PC-3 (cell line): ENCODE data around the gene KIAA0040. TPM values are rescaled to one million over a fixed set of nuclear protein-coding genes. Genes with fewer than 3 reads are reported as not detected.

Experiments
- ATAC-seq: fragments of 200-7000 bp; cut with Tn5 transposase; 2 replicates; pipeline ENCODE4 v1.9.1; 2020; ENCODE audit warnings: mild to moderate bottlenecking, moderate library complexity
- BruUV-seq: library from RNA; stranded (reverse); fragments of 400-500 nt; replicated peaks from 2 replicates; lab custom pipeline; 2021; lab: Mats Ljungman, UMichigan
- CTCF ChIA-PET: fragments of 300-600 bp; sonication (Branson Sonifier 250); formaldehyde crosslinking; loops from one replicate; lab custom pipeline; 2022; ENCODE audit warnings: antibody characterized with exemption; lab: Charles Lee
- POLR2A ChIA-PET: fragments of 300-600 bp; sonication (Branson Sonifier 250); formaldehyde crosslinking; loops from one replicate; lab custom pipeline; 2022; ENCODE audit warnings: antibody characterized with exemption; ENCODE audit not compliant: unreplicated experiment; lab: Charles Lee
- DNase-seq: peaks from one replicate; pipeline ENCODE4 v3.0.0-alpha.2; 2015
- H2AFZ ChIP-seq: fragments of 300-600 bp; sonication (generic); 2 replicates; pipeline ENCODE4 v1.6.0; 2016; ENCODE audit warnings: antibody characterized with exemption, low read length
- H3F3A ChIP-seq: fragments of 300-600 bp; sonication (generic); one replicate; pipeline ENCODE4 v1.6.0; 2017; ENCODE audit warnings: antibody characterized with exemption, low read length, control low read depth, mild to moderate bottlenecking; ENCODE audit not compliant: unreplicated experiment
- H3K27ac ChIP-seq: fragments of 300-600 bp; sonication (generic); 2 replicates; pipeline ENCODE4 v1.5.1; 2016; ENCODE audit warnings: mild to moderate bottlenecking, low read length
- H3K27me3 ChIP-seq: fragments of 300-600 bp; sonication (generic); 2 replicates; pipeline ENCODE4 v1.6.1; 2016; ENCODE audit warnings: low read length, mixed read lengths
- H3K36me3 ChIP-seq: fragments of 300-600 bp; sonication (generic); 2 replicates; pipeline ENCODE4 v1.6.1; 2016; ENCODE audit warnings: low read depth, mixed run types, low read length, mixed read lengths
- H3K4me1 ChIP-seq: fragments of 300-600 bp; sonication (generic); 2 replicates; pipeline ENCODE4 v1.5.1; 2016; ENCODE audit warnings: low read length; ENCODE audit not compliant: insufficient read depth
- H3K4me2 ChIP-seq: fragments of 300-600 bp; sonication (generic); 2 replicates; pipeline ENCODE4 v1.6.0; 2016; ENCODE audit warnings: low read length
- H3K4me3 ChIP-seq: fragments of 300-600 bp; sonication (generic); 2 replicates; pipeline ENCODE4 v1.5.1; 2016; ENCODE audit warnings: mild to moderate bottlenecking, low read length, mixed read lengths
- H3K79me2 ChIP-seq: fragments of 300-600 bp; sonication (generic); 2 replicates; pipeline ENCODE4 v1.6.1; 2017; ENCODE audit warnings: low read length, mixed read lengths
- H3K9ac ChIP-seq: fragments of 300-600 bp; sonication (generic); 2 replicates; pipeline ENCODE4 v1.6.0; 2016; ENCODE audit warnings: mild to moderate bottlenecking, low read length
- H3K9me2 ChIP-seq: fragments of 300-600 bp; sonication (generic); replicated peaks from 2 replicates; pipeline ENCODE4 v1.6.1; 2016; ENCODE audit warnings: mixed run types, low read length, mixed read lengths
- H3K9me3 ChIP-seq: fragments of 300-600 bp; sonication (generic); 2 replicates; pipeline ENCODE4 v1.6.1; 2016; ENCODE audit warnings: low read length, mixed read lengths
- H4K20me1 ChIP-seq: fragments of 300-600 bp; sonication (generic); 2 replicates; pipeline ENCODE4 v1.6.1; 2016; ENCODE audit warnings: low read length, mixed read lengths
- EZH2 ChIP-seq: fragments of 300-600 bp; sonication (generic); IDR thresholded peaks from one replicate; pipeline ENCODE4 v1.6.1; 2017; ENCODE audit warnings: antibody characterized with exemption, mild to moderate bottlenecking, low read length; ENCODE audit not compliant: unreplicated experiment
- EZH2phosphoT487 ChIP-seq: fragments of 300-600 bp; sonication (generic); IDR thresholded peaks from 2 replicates; pipeline ENCODE4 v1.6.1; 2018; ENCODE audit warnings: mild to moderate bottlenecking, antibody characterized with exemption, low read length, borderline replicate concordance
- intact Hi-C: fragments of 100-400 bp; cut with micrococcal nuclease; formaldehyde crosslinking; loops from 2 replicates; pipeline ENCODE4 v1.9.0; 2023
- total RNA-seq: library from RNA; depleted of rRNA; stranded (reverse); fragments of >200 nt; gene quantifications from 2 replicates; pipeline ENCODE4 v1.2.3, GENCODE V29; 2014
- TF ChIP-seq, protein P1 (sequence below): fragments of 300-600 bp; sonication (generic); conservative IDR thresholded peaks from 2 replicates; pipeline ENCODE4 v1.5.1; 2017; ENCODE audit warnings: antibody characterized with exemption, low read depth, mild to moderate bottlenecking, low read length

Gene KIAA0040
- total RNA-seq, 1 experiment from 2014 or later: 17.8 TPM

DNA sequence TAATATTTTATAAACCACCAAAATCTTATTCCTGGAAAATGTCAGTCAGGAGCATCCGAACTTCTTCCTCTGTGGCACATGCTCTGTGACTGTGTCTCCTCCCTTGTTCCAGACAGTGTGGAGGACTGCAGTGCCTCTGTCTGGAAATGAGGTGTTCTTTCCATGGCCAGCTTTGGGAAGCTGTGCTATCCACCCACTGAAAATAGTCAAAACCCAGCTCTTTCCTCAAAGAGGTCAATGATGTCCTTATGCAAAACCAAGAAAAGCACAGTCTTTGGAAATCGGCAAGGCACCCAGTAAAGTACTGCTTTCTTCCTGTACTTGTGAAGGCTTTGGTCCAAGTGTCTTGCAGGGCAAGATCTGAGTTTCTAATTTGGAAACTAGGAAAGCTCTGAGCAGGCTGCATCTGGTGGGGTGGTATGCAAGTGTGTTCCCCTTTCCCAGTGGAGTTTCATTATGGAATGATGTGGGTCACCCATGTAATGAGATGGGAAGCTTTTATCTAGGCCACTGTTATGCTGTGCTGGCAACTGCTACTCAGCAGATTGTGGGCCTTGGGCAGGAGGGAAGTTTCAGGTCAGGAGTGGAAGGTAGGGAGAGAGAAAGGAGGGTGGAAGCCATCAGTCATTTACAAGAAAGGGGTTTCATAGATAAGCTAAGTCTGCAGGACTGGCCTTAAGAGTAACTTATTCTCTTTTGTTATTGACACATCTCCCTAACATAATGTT lies 6.0 kb downstream of the KIAA0040 start:
- no peak overlapping the region for H3K9ac ChIP-seq
- no peak for DNase-seq
- H4K20me1 ChIP-seq: peaks cover 14% of the 10 kb centered on the region; the same call in 1 of the 2 replicates
- no peaks in the 10 kb centered on the region for H3K36me3 ChIP-seq
- no peak for ATAC-seq
- POLR2A ChIA-PET: no interaction called here
- H3F3A ChIP-seq: no peaks in the 10 kb centered on the region
- H3K79me2 ChIP-seq: peaks cover 16% of the 10 kb centered on the region
- no TSS peak for BruUV-seq
- H3K27me3 ChIP-seq: no peaks in the 10 kb centered on the region
- no peaks in the 10 kb centered on the region for H3K9me2 ChIP-seq
- H3K4me2 ChIP-seq: no peak overlapping the region
- H3K9me3 ChIP-seq: no peaks in the 10 kb centered on the region
- H3K4me3 ChIP-seq: no peak overlapping the region
- no peak for TF ChIP-seq EZH2phosphoT487
- TF ChIP-seq, protein P1, sequence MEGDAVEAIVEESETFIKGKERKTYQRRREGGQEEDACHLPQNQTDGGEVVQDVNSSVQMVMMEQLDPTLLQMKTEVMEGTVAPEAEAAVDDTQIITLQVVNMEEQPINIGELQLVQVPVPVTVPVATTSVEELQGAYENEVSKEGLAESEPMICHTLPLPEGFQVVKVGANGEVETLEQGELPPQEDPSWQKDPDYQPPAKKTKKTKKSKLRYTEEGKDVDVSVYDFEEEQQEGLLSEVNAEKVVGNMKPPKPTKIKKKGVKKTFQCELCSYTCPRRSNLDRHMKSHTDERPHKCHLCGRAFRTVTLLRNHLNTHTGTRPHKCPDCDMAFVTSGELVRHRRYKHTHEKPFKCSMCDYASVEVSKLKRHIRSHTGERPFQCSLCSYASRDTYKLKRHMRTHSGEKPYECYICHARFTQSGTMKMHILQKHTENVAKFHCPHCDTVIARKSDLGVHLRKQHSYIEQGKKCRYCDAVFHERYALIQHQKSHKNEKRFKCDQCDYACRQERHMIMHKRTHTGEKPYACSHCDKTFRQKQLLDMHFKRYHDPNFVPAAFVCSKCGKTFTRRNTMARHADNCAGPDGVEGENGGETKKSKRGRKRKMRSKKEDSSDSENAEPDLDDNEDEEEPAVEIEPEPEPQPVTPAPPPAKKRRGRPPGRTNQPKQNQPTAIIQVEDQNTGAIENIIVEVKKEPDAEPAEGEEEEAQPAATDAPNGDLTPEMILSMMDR: no peak
- TF ChIP-seq EZH2: no peak
- peaks cover 13% of the 10 kb centered on the region for H3K4me1 ChIP-seq
- H2AFZ ChIP-seq: no peak overlapping the region
- intact Hi-C loops: no loop called here
- CTCF ChIA-PET: no interaction called here
- no peak overlapping the region for H3K27ac ChIP-seq

DNA sequence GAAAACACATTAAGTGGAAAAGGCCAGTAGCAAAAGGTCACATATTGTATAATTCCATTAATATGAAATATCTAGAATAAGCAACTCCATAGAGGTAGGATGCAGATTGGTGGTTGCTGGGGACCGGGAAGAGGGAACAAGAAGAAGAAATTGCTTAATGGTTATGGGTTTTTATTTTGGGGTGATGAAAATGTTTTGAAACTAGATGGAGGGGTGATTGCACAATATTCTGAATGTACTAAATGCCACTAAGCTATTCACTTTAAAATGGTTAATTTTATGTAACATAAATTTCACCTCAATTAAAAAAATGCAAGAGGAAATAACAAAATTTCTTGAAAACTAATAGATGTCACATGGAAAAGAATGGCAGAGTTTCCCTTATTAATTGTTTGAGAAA lies 6.7 kb downstream of the KIAA0040 start:
- ATAC-seq (no peak), DNase-seq (no peak)
- Histone ChIP-seq H3K4me1 (peaks cover 7% of the 10 kb centered on the region), H3K9me2 (no peaks in the 10 kb centered on the region), H3K4me3 (no peak overlapping the region), H3K9ac (no peak overlapping the region), H3K79me2 (peaks cover 9% of the 10 kb centered on the region), H4K20me1 (peaks cover 7% of the 10 kb centered on the region; the same call in 1 of the 2 replicates), H3K36me3 (no peaks in the 10 kb centered on the region), H3K9me3 (no peaks in the 10 kb centered on the region), H2AFZ (no peak overlapping the region), H3K4me2 (no peak overlapping the region), H3K27ac (no peak overlapping the region), H3K27me3 (no peaks in the 10 kb centered on the region), H3F3A (no peaks in the 10 kb centered on the region)
- BruUV-seq: no TSS peak
- POLR2A ChIA-PET: no interaction called here
- TF ChIP-seq EZH2phosphoT487: no peak
- TF ChIP-seq, protein P1: no peak
- TF ChIP-seq EZH2: no peak
- intact Hi-C loops: no loop called here
- CTCF ChIA-PET: no interaction called here

DNA sequence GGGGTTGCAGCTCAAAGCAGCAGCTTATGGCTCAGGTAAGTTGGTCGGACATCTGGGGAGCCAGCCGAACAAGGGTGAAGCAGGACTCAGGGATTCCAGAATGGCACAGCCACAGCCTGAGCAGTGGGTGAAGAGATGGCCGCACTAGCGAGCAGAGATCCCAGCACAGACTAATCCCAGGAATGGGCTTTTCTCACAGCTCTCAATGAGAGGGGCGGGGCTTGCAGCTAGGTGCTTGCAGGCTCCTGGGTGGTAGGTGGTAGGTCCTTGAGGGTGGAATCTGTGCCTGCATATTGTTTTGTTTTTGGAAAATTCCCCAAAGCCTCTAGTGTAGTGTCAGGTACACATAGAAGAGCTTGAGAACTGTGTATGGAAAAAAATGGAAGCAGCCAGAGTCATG lies 9.0 kb downstream of the KIAA0040 start:
- H3K9me3 ChIP-seq: no peaks in the 10 kb centered on the region

More for the DNA sequence above, 9.0 kb downstream of the KIAA0040 start:
- Histone ChIP-seq H3K9ac (no peak overlapping the region), H3K27me3 (no peaks in the 10 kb centered on the region), H3F3A (no peaks in the 10 kb centered on the region), H4K20me1 (no peaks in the 10 kb centered on the region), H3K36me3 (no peaks in the 10 kb centered on the region), H3K4me3 (no peak overlapping the region), H3K9me2 (no peaks in the 10 kb centered on the region), H3K4me1 (0 out of 2 replicates have a peak, but pooled peaks cover 5% of the 10 kb centered on the region), H3K27ac (no peak overlapping the region), H3K79me2 (no peaks in the 10 kb centered on the region), H2AFZ (no peak overlapping the region), H3K4me2 (no peak overlapping the region)
- BruUV-seq: no TSS peak
- CTCF ChIA-PET: no interaction called here
- ATAC-seq: no peak
- intact Hi-C loops: no loop called here
- DNase-seq: no peak
- POLR2A ChIA-PET: no interaction called here
- TF ChIP-seq EZH2phosphoT487 (no peak), EZH2 (no peak)
- TF ChIP-seq, protein P1: no peak
